Muscle layer of colon (tissue), 2 donors: Measurements from ENCODE around the gene BFSP2.

Experiments
- H3K27ac ChIP-seq: one replicate; pipeline ENCODE4 v1.7.0; 2013; ENCODE audit warnings: low read depth, mild to moderate bottlenecking, low read length, moderate library complexity
- H3K27me3 ChIP-seq, 2 donors: one replicate each; pipeline ENCODE4 v1.7.0; 2013; ENCODE audit warnings: low read length in 2 of 2, mild to moderate bottlenecking in 2 of 2; ENCODE audit not compliant: insufficient read depth in 2 of 2, control insufficient read depth in 1 of 2
- H3K36me3 ChIP-seq: one replicate; pipeline ENCODE4 v1.7.0; 2013; ENCODE audit warnings: mild to moderate bottlenecking, low read length; ENCODE audit not compliant: insufficient read depth
- H3K4me1 ChIP-seq: one replicate; pipeline ENCODE4 v1.7.0; 2013; ENCODE audit warnings: mild to moderate bottlenecking, low read length; ENCODE audit not compliant: insufficient read depth
- H3K4me3 ChIP-seq, 2 donors: one replicate each; pipeline ENCODE4 v1.7.0; 2013; ENCODE audit warnings: low read length in 2 of 2, low read depth in 1 of 2, mild to moderate bottlenecking in 1 of 2, moderate library complexity in 1 of 2
- H3K9ac ChIP-seq: one replicate; pipeline ENCODE4 v1.7.0; 2013; ENCODE audit warnings: low read length
- H3K9me3 ChIP-seq: one replicate; pipeline ENCODE4 v1.7.0; 2013; ENCODE audit warnings: mild to moderate bottlenecking, low read length
- donor health status: abdominal sarcoma.
- donor health status: Adenocarcinoma of cecum.

Gene BFSP2

DNA sequence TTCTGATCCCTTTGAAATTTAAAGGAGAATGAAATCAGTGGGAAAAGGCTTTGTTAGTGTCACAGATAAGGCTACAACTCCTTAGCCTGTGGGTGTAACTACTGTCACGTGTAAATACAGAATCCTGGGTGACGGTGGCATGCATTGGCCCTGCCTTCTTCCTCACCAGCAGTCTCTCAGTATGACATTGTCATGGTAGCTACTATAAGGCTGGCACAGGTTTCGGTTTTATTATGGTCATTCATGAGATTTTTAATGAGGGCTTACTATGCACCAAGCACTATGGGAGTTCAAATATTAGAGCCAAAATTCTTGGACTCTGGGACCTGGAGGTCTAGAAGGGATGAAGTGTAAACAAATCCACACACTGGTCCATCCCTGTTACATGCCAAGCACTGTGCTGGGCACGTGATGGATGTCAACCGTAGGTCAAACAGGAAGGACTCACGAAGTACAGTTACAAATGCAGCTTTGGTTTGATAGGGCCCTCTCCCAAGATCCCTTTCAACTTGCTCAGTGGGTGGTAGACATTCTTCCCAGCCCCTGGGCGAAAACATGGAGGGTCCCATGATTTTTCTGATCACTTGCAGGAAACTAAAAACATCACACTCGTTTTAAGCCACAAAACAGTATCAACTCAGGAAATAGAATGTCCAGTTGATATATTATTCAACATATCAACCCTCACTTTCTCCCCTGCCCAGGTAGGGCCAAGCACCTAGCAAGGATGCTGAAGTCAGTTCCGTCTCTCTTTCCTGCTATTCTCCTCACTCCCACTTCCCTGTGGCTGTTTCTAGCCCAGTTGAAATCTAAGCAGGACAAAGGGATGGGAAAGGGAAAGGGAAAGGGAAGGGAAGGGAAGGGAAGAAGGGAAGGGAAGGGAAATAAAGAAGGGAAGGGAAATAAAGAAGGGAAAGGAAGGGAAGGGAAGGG, 25.3 kb downstream of the BFSP2 start:
- Histone ChIP-seq H3K36me3 (no peaks in the 10 kb centered on the region), H3K27ac (no peak overlapping the region), H3K9me3 (no peaks in the 10 kb centered on the region), H3K4me3 (no peak overlapping the region), H3K27me3 (peaks cover 0 to 3% of the 10 kb centered on the region in 2 donors), H3K4me1 (peaks cover 3% of the 10 kb centered on the region), H3K9ac (no peak overlapping the region)

DNA sequence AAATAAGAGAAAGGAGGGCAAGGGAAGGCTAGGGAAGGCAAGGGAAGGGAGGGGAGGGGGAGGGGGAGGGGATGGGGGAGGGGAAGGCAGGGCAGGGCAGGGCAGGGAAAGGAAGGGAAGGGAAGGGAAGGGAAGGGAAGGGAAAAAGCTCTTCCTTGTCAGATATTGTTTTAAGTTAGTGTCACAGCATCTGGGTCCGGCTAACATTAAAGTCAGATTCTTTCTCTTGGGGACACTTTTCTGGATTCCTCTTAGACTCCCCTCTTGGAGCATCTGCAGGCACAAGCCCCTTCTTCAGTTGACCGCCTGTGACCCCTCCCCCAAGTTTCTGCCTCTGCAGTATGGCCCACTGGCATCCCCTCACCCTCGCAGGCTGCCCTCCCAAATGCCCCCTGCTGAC, 26.0 kb downstream of the BFSP2 start:
- peaks cover 0 to 3% of the 10 kb centered on the region in 2 donors for H3K27me3 ChIP-seq
- peaks cover 3% of the 10 kb centered on the region for H3K4me1 ChIP-seq
- H3K36me3 ChIP-seq: no peaks in the 10 kb centered on the region
- H3K4me3 ChIP-seq: no peak overlapping the region
- no peaks in the 10 kb centered on the region for H3K9me3 ChIP-seq
- H3K27ac ChIP-seq: no peak overlapping the region
- no peak overlapping the region for H3K9ac ChIP-seq

DNA sequence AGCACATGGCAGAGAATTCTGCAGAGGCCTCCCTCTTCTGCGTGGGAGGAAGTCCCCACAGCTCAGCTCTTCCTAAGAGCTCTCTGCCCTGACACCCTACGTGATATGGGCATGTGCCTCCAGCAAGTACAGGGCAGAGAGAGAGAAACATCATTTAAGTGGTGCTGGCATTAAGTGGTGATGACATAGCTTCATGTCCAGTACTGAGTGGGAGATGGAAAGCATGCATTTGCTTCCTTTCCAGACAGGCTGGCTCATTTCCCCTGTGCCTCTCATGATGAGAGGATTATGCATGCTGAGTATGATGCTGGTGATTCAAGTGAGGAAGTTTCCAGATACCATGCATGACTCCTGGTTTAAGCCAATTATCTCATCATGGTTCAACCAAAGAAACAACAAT, 26.9 kb downstream of the BFSP2 start:
- no peaks in the 10 kb centered on the region for H3K36me3 ChIP-seq
- H3K27me3 ChIP-seq: peaks cover 0 to 3% of the 10 kb centered on the region in 2 donors

DNA sequence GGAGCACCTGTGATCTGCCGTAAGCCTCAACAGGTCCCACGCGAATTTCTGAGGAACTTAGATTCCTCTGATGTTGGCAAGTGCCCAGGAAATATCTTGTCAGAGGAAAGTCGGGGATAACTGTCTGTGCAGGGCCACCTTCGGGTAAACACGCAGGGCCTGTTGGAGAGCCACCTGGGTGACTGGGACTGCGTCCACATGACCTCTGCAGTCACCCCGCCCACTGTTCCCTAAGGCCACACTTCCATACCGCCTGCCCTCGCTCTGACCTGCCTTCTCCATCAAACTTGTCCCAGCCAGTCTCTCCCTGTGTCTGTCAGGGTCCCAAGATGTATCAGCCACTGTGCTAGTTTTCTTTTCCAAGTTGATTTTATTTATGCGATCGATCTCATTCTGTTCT, 28.7 kb downstream of the BFSP2 start:
- Histone ChIP-seq H3K9me3 (no peaks in the 10 kb centered on the region), H3K27ac (no peak overlapping the region), H3K4me1 (peaks cover 3% of the 10 kb centered on the region), H3K9ac (no peak overlapping the region), H3K27me3 (peaks cover 0 to 3% of the 10 kb centered on the region in 2 donors), H3K4me3 (no peak overlapping the region), H3K36me3 (no peaks in the 10 kb centered on the region)

More for the DNA sequence above, 26.9 kb downstream of the BFSP2 start:
- Histone ChIP-seq H3K4me1 (peaks cover 3% of the 10 kb centered on the region), H3K27ac (no peak overlapping the region), H3K4me3 (no peak overlapping the region), H3K9ac (no peak overlapping the region), H3K9me3 (no peaks in the 10 kb centered on the region)

DNA sequence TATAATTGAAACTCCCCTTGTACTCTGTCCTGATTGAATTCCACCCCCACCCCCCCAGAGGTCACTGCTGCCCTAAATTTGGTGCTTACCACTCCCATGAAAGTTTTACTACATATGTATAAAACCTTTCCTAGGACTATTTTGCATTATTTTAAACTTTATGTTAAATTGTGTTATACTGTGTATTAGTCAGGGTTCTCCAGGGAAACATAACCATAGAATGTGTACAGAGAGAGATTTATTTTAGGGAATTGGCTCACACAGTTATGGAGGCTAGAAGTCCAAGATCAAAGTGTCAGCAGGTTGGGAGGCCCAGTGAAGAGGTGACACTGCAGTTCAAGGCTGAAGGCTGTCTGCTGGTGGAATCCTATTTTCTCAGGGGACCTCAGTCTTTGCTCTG, 29.2 kb downstream of the BFSP2 start:
- Histone ChIP-seq H3K36me3 (no peaks in the 10 kb centered on the region), H3K27me3 (peaks cover 0 to 3% of the 10 kb centered on the region in 2 donors), H3K4me1 (no peaks in the 10 kb centered on the region), H3K9me3 (no peaks in the 10 kb centered on the region), H3K4me3 (no peak overlapping the region), H3K27ac (no peak overlapping the region), H3K9ac (no peak overlapping the region)

DNA sequence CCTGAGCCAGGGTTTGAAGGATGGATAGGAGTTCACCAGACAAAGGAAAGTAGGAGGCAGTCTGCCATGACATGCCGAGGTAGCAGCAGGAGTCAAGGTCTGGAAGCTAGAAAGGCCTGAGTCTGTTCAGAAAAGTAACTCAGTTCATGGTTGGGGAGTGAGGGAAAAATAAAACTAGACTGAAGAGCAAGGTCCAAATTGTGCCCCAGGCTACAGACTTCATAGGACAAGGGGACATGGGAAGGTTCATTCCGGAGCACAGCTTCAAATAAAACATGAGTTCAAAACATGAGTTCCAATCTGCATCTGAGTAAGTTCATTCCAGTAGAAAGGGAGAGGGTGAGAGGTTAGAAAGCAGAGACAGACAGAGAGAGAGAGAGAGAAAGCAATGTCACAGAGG, 39.7 kb downstream of the BFSP2 start:
- no peaks in the 10 kb centered on the region for H3K36me3 ChIP-seq
- peaks cover 8% of the 10 kb centered on the region for H3K4me1 ChIP-seq
- H3K9ac ChIP-seq: no peak overlapping the region

DNA sequence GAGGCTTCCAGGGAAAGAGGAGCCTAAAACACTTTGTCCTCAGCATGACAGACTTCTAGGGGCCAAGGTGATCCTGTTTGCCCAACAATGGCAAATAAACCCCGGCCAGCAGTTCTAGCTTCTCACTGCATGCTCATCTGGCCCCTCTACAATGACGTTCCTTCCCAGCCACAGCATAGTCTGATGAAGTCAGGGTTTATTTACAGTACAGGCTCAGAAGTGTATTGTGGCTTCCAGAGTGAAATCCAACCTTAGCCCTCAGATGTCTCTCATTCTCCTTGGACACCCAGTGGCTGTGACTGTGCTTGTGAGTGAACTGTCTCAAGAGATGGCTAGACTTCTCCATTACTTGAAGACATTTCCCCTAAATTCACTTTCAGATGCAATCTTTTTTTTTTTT, 40.8 kb downstream of the BFSP2 start:
- Histone ChIP-seq H3K4me3 (no peak overlapping the region), H3K36me3 (no peaks in the 10 kb centered on the region)

More for the DNA sequence above, 39.7 kb downstream of the BFSP2 start:
- H3K27ac ChIP-seq: no peak overlapping the region
- no peaks in the 10 kb centered on the region for H3K9me3 ChIP-seq
- H3K27me3 ChIP-seq: no peaks in the 10 kb centered on the region
- no peak overlapping the region for H3K4me3 ChIP-seq

DNA sequence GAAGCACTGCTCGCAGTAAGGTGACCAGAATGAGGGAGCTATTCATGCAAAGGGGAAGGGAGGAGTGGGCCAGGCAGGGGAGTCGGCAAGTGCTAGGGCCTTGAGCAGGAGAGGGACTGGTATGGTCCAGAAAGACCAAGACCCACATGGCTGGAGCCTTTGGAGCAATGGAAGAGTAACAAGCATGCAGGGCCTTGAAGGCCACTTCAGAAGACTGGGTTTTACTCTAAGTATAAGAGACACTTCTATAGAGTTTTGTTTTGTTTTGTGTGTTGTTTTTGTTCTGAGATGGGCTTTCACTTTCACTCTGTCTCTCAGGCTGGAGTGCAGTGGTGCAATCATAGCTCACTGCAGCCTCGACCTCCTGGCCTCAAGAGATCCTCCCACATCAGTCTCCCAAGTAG, 42.0 kb downstream of the BFSP2 start:
- Histone ChIP-seq H3K27ac (no peak overlapping the region), H3K9me3 (no peaks in the 10 kb centered on the region), H3K9ac (no peak overlapping the region), H3K4me1 (peaks cover 8% of the 10 kb centered on the region), H3K36me3 (no peaks in the 10 kb centered on the region), H3K4me3 (no peak overlapping the region), H3K27me3 (no peaks in the 10 kb centered on the region)

More for the DNA sequence above, 40.8 kb downstream of the BFSP2 start:
- Histone ChIP-seq H3K4me1 (peaks cover 8% of the 10 kb centered on the region), H3K9ac (no peak overlapping the region), H3K9me3 (no peaks in the 10 kb centered on the region), H3K27ac (no peak overlapping the region), H3K27me3 (no peaks in the 10 kb centered on the region)

DNA sequence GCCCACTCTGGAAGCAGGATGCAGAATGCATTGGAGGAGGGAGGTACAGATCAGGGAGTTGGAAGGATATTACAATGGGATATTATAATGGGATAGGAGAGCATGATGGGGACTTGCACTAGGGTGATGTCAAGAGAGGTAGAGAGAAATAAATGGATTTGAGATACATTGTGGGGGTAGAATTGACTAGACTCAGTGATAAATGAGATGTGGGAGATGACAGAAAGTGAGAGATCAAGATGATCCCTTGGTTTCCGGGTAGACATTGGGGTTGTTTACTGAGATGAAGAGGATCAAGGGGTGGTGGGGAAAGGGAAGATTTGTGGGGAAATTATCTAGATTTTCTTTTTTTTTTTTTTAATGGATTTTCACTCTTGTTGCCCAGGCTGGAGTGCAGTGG, 42.7 kb downstream of the BFSP2 start:
- no peak overlapping the region for H3K9ac ChIP-seq
- no peaks in the 10 kb centered on the region for H3K36me3 ChIP-seq
- peaks cover 6% of the 10 kb centered on the region for H3K4me1 ChIP-seq
- no peaks in the 10 kb centered on the region for H3K27me3 ChIP-seq
- H3K9me3 ChIP-seq: no peaks in the 10 kb centered on the region
- no peak overlapping the region for H3K27ac ChIP-seq
- H3K4me3 ChIP-seq: no peak overlapping the region

DNA sequence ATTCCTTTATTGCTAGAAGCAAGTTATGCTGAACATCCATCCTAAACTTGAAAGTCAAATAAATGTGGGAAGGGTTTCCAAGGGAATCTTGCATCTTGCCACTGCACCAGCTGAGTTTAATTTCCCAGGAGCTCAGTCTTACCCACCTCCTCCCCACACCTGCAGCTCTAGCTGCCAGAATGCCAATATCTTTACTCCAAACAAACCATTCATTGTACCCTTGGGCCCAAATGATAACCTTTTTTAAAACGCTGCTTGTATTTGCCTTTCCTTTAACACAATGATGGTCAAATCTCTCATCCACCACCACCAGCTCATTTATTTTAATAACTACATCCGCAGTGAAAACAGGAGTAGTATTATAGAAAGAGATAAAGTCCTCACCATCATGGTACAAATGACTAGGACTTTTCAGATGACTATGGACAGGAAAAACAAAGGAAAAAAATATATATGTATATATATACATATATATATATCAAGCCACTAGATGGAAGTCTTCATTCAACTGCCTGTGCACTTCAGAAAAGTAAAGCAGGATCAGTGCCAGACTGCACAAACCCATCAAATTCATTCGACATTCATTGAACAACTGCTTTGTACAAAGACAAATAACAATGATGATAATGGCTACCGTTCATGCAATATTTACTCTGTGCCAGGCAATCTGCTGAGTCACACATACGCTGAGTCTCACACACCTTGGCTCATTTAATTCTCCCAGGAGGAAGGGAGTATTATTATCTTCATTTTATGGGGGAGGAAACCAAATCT, 44.0 kb downstream of the BFSP2 start:
- Histone ChIP-seq H3K9ac (no peak overlapping the region), H3K4me1 (no peaks in the 10 kb centered on the region), H3K27me3 (no peaks in the 10 kb centered on the region), H3K9me3 (no peaks in the 10 kb centered on the region), H3K4me3 (no peak overlapping the region), H3K36me3 (no peaks in the 10 kb centered on the region), H3K27ac (no peak overlapping the region)

DNA sequence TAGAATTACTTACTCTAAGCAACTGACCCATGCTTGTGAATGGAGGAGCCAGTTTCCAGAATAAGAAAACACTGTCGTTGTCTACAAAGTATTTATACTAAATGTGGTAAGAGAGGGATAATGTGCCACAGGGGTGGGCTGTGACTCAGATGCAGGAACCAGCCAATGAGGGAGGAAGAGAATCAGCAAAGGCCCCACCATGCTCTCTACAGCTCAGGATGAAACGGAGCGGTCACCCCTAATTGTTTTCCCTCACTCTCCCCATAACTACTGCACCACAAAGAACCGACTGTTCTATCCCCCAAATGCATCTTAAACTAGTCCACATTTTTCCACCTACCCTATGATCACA, 44.5 kb downstream of the BFSP2 start:
- H3K27me3 ChIP-seq: no peaks in the 10 kb centered on the region
- H3K27ac ChIP-seq: no peak overlapping the region
- H3K4me3 ChIP-seq: no peak overlapping the region
- no peaks in the 10 kb centered on the region for H3K9me3 ChIP-seq
- no peaks in the 10 kb centered on the region for H3K36me3 ChIP-seq
- H3K9ac ChIP-seq: no peak overlapping the region
- H3K4me1 ChIP-seq: no peaks in the 10 kb centered on the region
